K562 (cell line): ENCODE results near the gene MARK2. TPM values are rescaled to one million over a fixed set of nuclear protein-coding genes. Genes with fewer than 3 reads are reported as not detected.
A peak's percentile ranks its signal among the peaks of the same experiment; 100 is the strongest.

Experiments
- ATAC-seq: fragments of 200-7000 bp; cut with Tn5 transposase; 3 replicates; pipeline ENCODE4 v1.9.1; 2020; ENCODE audit warnings: moderate library complexity
- BruUV-seq: library from RNA; stranded (reverse); fragments of 400-500 nt; replicated peaks from 2 replicates; lab custom pipeline; 2021; lab: Mats Ljungman, UMichigan
- CTCF ChIA-PET: fragments of 300-600 bp; formaldehyde crosslinking; extraction: SDS; loops from one replicate; lab custom pipeline; 2021; ENCODE audit warnings: low intra/inter-chr PET ratio; lab: Yijun Ruan, JAX
- POLR2A ChIA-PET: fragments of 300-600, 350-650 bp; sonication (Branson Sonifier 250); formaldehyde crosslinking; extraction: SDS; loops from one replicate; lab custom pipeline; 2021; ENCODE audit warnings: antibody characterized with exemption, inconsistent platforms; lab: Yijun Ruan, JAX
- DNase-seq, 4 experiments: peaks; one replicate each; pipeline versions ENCODE4 v3.0.0 to v3.0.0-alpha.2; 2011 to 2018; ENCODE audit warnings: low spot score in 3 of 4, mixed read lengths in 3 of 4; ENCODE audit errors: extremely low read depth in 1 of 4
- FAIRE-seq: peaks from 2 replicates; lab custom pipeline; 2011; peaks lifted over from hg19 to GRCh38; lab: Jason Lieb, UNC
- H2AFZ ChIP-seq: 2 replicates; pipeline ENCODE4 v1.6.0; 2011; ENCODE audit warnings: low read depth, low read length, control low read depth, inconsistent platforms
- H3K27ac ChIP-seq: fragments of 200-600 bp; 3 replicates; pipeline ENCODE4 v1.8.0; 2011; ENCODE audit warnings: low read depth, mild to moderate bottlenecking, control low read depth, inconsistent platforms, low read length, moderate library complexity, mixed read lengths; ENCODE audit errors: extremely low read depth
- H3K27me3 ChIP-seq, 2 experiments: fragments of 300-600 bp in 1 of 2; 2 replicates in 1 of 2; 3 replicates in 1 of 2; pipeline versions ENCODE4 v1.6.0 to v1.8.0; 2011; ENCODE audit warnings: inconsistent platforms in 2 of 2, low read length in 2 of 2, mild to moderate bottlenecking in 1 of 2, mixed read lengths in 1 of 2, moderate library complexity in 1 of 2; ENCODE audit not compliant: control insufficient read depth in 2 of 2, insufficient read depth in 2 of 2
- H3K36me3 ChIP-seq: fragments of 300-600 bp; 3 replicates; pipeline ENCODE4 v1.8.0; 2011; ENCODE audit warnings: mild to moderate bottlenecking, low read length, inconsistent platforms; ENCODE audit not compliant: control insufficient read depth, insufficient read depth
- H3K4me1 ChIP-seq, 2 experiments: fragments of 200-600 bp in 1 of 2; replicated peaks in 1 of 2; 2 replicates in 1 of 2; 3 replicates in 1 of 2; pipeline versions ENCODE4 v1.5.1 to v1.8.0; 2011; ENCODE audit warnings: inconsistent platforms in 2 of 2, low read length in 2 of 2, mild to moderate bottlenecking in 1 of 2, mixed read lengths in 1 of 2, moderate library complexity in 1 of 2; ENCODE audit not compliant: control insufficient read depth in 2 of 2, insufficient read depth in 2 of 2
- H3K4me2 ChIP-seq: 2 replicates; pipeline ENCODE4 v1.6.1; 2011; ENCODE audit warnings: low read length, control low read depth, inconsistent platforms, mixed read lengths; ENCODE audit not compliant: insufficient read depth
- H3K4me3 ChIP-seq: fragments of 200-600 bp; sonication (generic), shearing (Covaris generic); 2 replicates; pipeline ENCODE4 v1.5.1; 2016; ENCODE audit warnings: control low read depth, inconsistent platforms
- H3K79me2 ChIP-seq: fragments of 200-600 bp; 3 replicates; pipeline ENCODE4 v1.8.0; 2011; ENCODE audit warnings: low read length, inconsistent platforms; ENCODE audit not compliant: control insufficient read depth, insufficient read depth
- H3K9ac ChIP-seq, 2 experiments: 2 replicates each; pipeline versions ENCODE4 v1.6.0 to v1.6.1; 2011; ENCODE audit warnings: low read depth in 2 of 2, low read length in 2 of 2, control low read depth in 1 of 2, inconsistent platforms in 1 of 2, mild to moderate bottlenecking in 1 of 2, mixed read lengths in 1 of 2; ENCODE audit not compliant: insufficient read depth in 1 of 2
- H3K9me1 ChIP-seq: one replicate; pipeline ENCODE4 v1.6.0; 2011; ENCODE audit warnings: inconsistent platforms, mild to moderate bottlenecking, low read length, moderate library complexity; ENCODE audit not compliant: control insufficient read depth, insufficient read depth
- H3K9me3 ChIP-seq: replicated peaks from 2 replicates; pipeline ENCODE4 v1.5.1; 2011; ENCODE audit warnings: low read depth, low read length, inconsistent platforms; ENCODE audit not compliant: control insufficient read depth, insufficient read depth
- H4K20me1 ChIP-seq: replicated peaks from 2 replicates; pipeline ENCODE4 v1.6.1; 2011; ENCODE audit warnings: low read length, inconsistent platforms, mixed read lengths; ENCODE audit not compliant: control insufficient read depth, insufficient read depth
- BCL6 ChIP-seq: fragments of 250-450 bp; sonication (Bioruptor Pico); IDR thresholded peaks from 2 replicates; pipeline ENCODE4 v1.4.0; 2020
- CTBP1 ChIP-seq: fragments of 450-650 bp; IDR thresholded peaks from 2 replicates; pipeline ENCODE4 v1.6.1; 2016; ENCODE audit warnings: borderline replicate concordance
- ESRRB ChIP-seq: fragments of 250-450 bp; sonication (Bioruptor Pico); IDR thresholded peaks from 2 replicates; pipeline ENCODE4 v1.5.0; 2020; ENCODE audit warnings: mild to moderate bottlenecking, moderate library complexity, borderline replicate concordance
- KDM1A ChIP-seq, 2 experiments: fragments of 450-650 bp; IDR thresholded peaks; 2 replicates each; pipeline ENCODE4 v1.6.1; 2016; ENCODE audit warnings: mild to moderate bottlenecking in 2 of 2
- MYC ChIP-seq, 2 experiments: fragments of 250-450 bp in 1 of 2; sonication (Bioruptor Pico) in 1 of 2; IDR thresholded peaks; 2 replicates each; pipeline versions ENCODE4 v1.5.1 to v1.6.1; 2012 to 2021; ENCODE audit warnings: low read depth in 2 of 2, borderline replicate concordance in 1 of 2, improper control_type of control experiment in 1 of 2, low read length in 1 of 2, mild to moderate bottlenecking in 1 of 2, moderate library complexity in 1 of 2
- PHF20 ChIP-seq: fragments of 450-650 bp; IDR thresholded peaks from 2 replicates; pipeline ENCODE4 v1.6.1; 2018; ENCODE audit not compliant: partially characterized antibody
- RAD21 ChIP-seq, 2 experiments: fragments of 250-450 bp in 1 of 2; fragments of 450-650 bp in 1 of 2; sonication (Bioruptor Pico) in 1 of 2; formaldehyde crosslinking in 1 of 2; IDR thresholded peaks in 1 of 2; conservative IDR thresholded peaks in 1 of 2; 2 replicates each; pipeline versions ENCODE4 v1.4.0 to v1.8.0; 2020 to 2022; ENCODE audit warnings: mild to moderate bottlenecking in 2 of 2, moderate library complexity in 1 of 2
- SMAD4 ChIP-seq: fragments of 250-450 bp; sonication (Bioruptor Pico); conservative IDR thresholded peaks from 2 replicates; pipeline ENCODE4 v1.8.0; 2021; ENCODE audit warnings: inconsistent platforms, mild to moderate bottlenecking, moderate library complexity
- WGBS: fragments of 100-300 bp; shearing (Covaris generic); methylation state at CpG from one replicate; pipeline ENCODE4 v1.1.6; 2016; ENCODE audit warnings: low coverage, mixed read lengths; ENCODE audit not compliant: insufficient coverage; ENCODE audit errors: missing lambda C conversion rate; 5-methylcytosine and 5-hydroxymethylcytosine counted together
- in situ Hi-C: fragments of 300-500 bp; cut with MboI; formaldehyde crosslinking; loops from 4 replicates; pipeline ENCODE4 v1.15.0; 2018; ENCODE audit warnings: inconsistent platforms, mixed read lengths
- intact Hi-C: fragments of 100-400 bp; cut with micrococcal nuclease; formaldehyde crosslinking; loops from 2 replicates; pipeline ENCODE4 v1.14.2; 2022
- polyA plus RNA-seq, 8 experiments: library from polyadenylated mRNA; depleted of rRNA in 4 of 8; stranded (reverse) in 5 of 8; unstranded in 3 of 8; fragments of >200 nt; fragmentation: Nextera tagmentation in 2 of 8; fragmentation: Illumina TruSeq in 1 of 8; extraction: Ambion mirVana in 2 of 8; extraction: Trizol in 1 of 8; gene quantifications; 2 replicates each; pipeline versions ENCODE4 v1.2.1 to v1.2.3, GENCODE V29; 2011 to 2014; ENCODE audit warnings: inconsistent platforms in 1 of 8, missing spikeins in 1 of 8
- total RNA-seq, 7 experiments: library from RNA; depleted of rRNA in 6 of 7; stranded (reverse); fragments of >200 nt in 6 of 7; fragmentation: Illumina TruSeq in 2 of 7; extraction: Trizol in 2 of 7; gene quantifications; 2 replicates each; pipeline versions ENCODE4 v1.2.1 to v1.2.3, GENCODE V29; 2011 to 2021; ENCODE audit warnings: low replicate concordance in 1 of 7
- TF ChIP-seq, protein P1 (sequence below), 2 experiments: fragments of 450-650 bp; formaldehyde crosslinking in 1 of 2; IDR thresholded peaks; 2 replicates each; pipeline versions ENCODE4 v1.4.0 to v1.6.1; 2014 to 2020; ENCODE audit warnings: mild to moderate bottlenecking in 2 of 2, borderline replicate concordance in 1 of 2, low read depth in 1 of 2
- TF ChIP-seq, protein P2 (sequence below): sonication (generic); formaldehyde crosslinking; IDR thresholded peaks from 2 replicates; pipeline ENCODE4 v1.8.0; 2022; ENCODE audit warnings: missing genetic modification reagents, mild to moderate bottlenecking, borderline replicate concordance

MARK2 gene
- total and polyA plus RNA-seq, 9 of the 15 experiments (the other 6 are each of a cell fraction or from before 2014, with no cell fraction given) = 0.32 to 43.5 (median 15.1) TPM

- intact Hi-C loops = no loop called here
- POLR2A ChIA-PET = no interaction called here
- TF ChIP-seq, protein P1, sequence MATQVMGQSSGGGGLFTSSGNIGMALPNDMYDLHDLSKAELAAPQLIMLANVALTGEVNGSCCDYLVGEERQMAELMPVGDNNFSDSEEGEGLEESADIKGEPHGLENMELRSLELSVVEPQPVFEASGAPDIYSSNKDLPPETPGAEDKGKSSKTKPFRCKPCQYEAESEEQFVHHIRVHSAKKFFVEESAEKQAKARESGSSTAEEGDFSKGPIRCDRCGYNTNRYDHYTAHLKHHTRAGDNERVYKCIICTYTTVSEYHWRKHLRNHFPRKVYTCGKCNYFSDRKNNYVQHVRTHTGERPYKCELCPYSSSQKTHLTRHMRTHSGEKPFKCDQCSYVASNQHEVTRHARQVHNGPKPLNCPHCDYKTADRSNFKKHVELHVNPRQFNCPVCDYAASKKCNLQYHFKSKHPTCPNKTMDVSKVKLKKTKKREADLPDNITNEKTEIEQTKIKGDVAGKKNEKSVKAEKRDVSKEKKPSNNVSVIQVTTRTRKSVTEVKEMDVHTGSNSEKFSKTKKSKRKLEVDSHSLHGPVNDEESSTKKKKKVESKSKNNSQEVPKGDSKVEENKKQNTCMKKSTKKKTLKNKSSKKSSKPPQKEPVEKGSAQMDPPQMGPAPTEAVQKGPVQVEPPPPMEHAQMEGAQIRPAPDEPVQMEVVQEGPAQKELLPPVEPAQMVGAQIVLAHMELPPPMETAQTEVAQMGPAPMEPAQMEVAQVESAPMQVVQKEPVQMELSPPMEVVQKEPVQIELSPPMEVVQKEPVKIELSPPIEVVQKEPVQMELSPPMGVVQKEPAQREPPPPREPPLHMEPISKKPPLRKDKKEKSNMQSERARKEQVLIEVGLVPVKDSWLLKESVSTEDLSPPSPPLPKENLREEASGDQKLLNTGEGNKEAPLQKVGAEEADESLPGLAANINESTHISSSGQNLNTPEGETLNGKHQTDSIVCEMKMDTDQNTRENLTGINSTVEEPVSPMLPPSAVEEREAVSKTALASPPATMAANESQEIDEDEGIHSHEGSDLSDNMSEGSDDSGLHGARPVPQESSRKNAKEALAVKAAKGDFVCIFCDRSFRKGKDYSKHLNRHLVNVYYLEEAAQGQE (IDR thresholded peaks at IDR 0.05; ENCODE audit: borderline replicate concordance) = peak; percentile 48; the same call in 1 of the 2 replicates
- TF ChIP-seq, protein P1 (CRISPR knock-in tag; IDR thresholded peaks at IDR 0.05; ENCODE audit: low read depth) = no peak
- no peak for TF ChIP-seq ESRRB (CRISPR knock-in tag)
- TF ChIP-seq SMAD4 (CRISPR knock-in tag) = peak; percentile 45; the same call in 1 of the 2 replicates
- peak; percentile 46; the same call in 1 of the 2 replicates for TF ChIP-seq MYC (IDR thresholded peaks at IDR 0.05; ENCODE audit: low read depth, low read length)
- TF ChIP-seq MYC (CRISPR knock-in tag; IDR thresholded peaks at IDR 0.05; ENCODE audit: borderline replicate concordance, low read depth) = no peak
- TF ChIP-seq RAD21 (CRISPR knock-in tag; conservative IDR thresholded peaks at IDR 0.05 in 1 of 2, IDR thresholded peaks at IDR 0.05 in 1 of 2) = peak; percentile 10 to 68; a peak in 2 of 4 replicates
- TF ChIP-seq PHF20 = no peak
- TF ChIP-seq CTBP1 = peak; percentile 54; the same call in 1 of the 2 replicates
- TF ChIP-seq KDM1A (IDR thresholded peaks at IDR 0.05) = peak; percentile 59 to 62; a peak in 3 of 4 replicates
- TF ChIP-seq, protein P2, sequence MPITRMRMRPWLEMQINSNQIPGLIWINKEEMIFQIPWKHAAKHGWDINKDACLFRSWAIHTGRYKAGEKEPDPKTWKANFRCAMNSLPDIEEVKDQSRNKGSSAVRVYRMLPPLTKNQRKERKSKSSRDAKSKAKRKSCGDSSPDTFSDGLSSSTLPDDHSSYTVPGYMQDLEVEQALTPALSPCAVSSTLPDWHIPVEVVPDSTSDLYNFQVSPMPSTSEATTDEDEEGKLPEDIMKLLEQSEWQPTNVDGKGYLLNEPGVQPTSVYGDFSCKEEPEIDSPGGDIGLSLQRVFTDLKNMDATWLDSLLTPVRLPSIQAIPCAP = no peak
- TF ChIP-seq BCL6 (CRISPR knock-in tag) = no peak
Measured at GRCh38 chr11:63920939-63921417, 82.1 kb downstream of the MARK2 start.

More at GRCh38 chr11:63920939-63921417, 82.1 kb downstream of the MARK2 start:
- in situ Hi-C loops = no loop called here
- no peaks in the 10 kb centered on the region for H3K9me1 ChIP-seq
- H3K4me3 ChIP-seq = no peak overlapping the region
- H3K27ac ChIP-seq = no peak overlapping the region
- peaks cover 42 to 59% of the 10 kb centered on the region in 2 experiments for H3K4me1 ChIP-seq
- DNase-seq (peak; percentile 73 to 83 (median 77)), ATAC-seq (peak; percentile 29), FAIRE-seq (peak; percentile 37)
- no peaks in the 10 kb centered on the region for H3K79me2 ChIP-seq
- CTCF ChIA-PET = no interaction called here
- no TSS peak for BruUV-seq
- no peaks in the 10 kb centered on the region for H3K27me3 ChIP-seq
- WGBS = 21% methylated on average over 13 of the region's 14 CpGs
- H3K4me2 ChIP-seq = no peak overlapping the region
- peak overlapping the region in 1 of 2 experiments; percentile 32; a peak in 2 of 4 replicates for H3K9ac ChIP-seq
- no peaks in the 10 kb centered on the region for H3K9me3 ChIP-seq
- H4K20me1 ChIP-seq = no peaks in the 10 kb centered on the region
- peak overlapping the region; percentile 47; the same call in 1 of the 2 replicates for H2AFZ ChIP-seq
- H3K36me3 ChIP-seq = no peaks in the 10 kb centered on the region
